DMS114 treated with DMSO at 0.1 percent for 48 hours (cell line): ENCODE results near the gene FBXO41.
"Not testable (repeated sequence)": the region's sequence is repeated elsewhere in the genome, so short reads cannot be mapped to it uniquely, and the experiment has no call there.

Source experiments
- DNase-seq: peaks from one replicate; lab custom pipeline; 2025; ENCODE audit not compliant: unreplicated experiment; lab: John Stamatoyannopoulos, UW

Gene FBXO41

GRCh38 chr2:73263540-73264331 is 20.5 kb downstream of the FBXO41 start:
- DNase-seq = no peak

GRCh38 chr2:73262691-73263429 is 21.4 kb downstream of the FBXO41 start:
- not testable (repeated sequence) for DNase-seq

GRCh38 chr2:73262108-73262651 is 22.1 kb downstream of the FBXO41 start:
- DNase-seq = no peak

- DNase-seq = no peak
Measured at GRCh38 chr2:73260338-73260984, 23.8 kb downstream of the FBXO41 start.

- no peak for DNase-seq
Measured at GRCh38 chr2:73259704-73260337, 24.5 kb downstream of the FBXO41 start.

GRCh38 chr2:73259276-73259675 is 25.0 kb downstream of the FBXO41 start:
- no peak for DNase-seq

GRCh38 chr2:73258913-73259215 is 25.4 kb downstream of the FBXO41 start:
- DNase-seq = no peak

DNA sequence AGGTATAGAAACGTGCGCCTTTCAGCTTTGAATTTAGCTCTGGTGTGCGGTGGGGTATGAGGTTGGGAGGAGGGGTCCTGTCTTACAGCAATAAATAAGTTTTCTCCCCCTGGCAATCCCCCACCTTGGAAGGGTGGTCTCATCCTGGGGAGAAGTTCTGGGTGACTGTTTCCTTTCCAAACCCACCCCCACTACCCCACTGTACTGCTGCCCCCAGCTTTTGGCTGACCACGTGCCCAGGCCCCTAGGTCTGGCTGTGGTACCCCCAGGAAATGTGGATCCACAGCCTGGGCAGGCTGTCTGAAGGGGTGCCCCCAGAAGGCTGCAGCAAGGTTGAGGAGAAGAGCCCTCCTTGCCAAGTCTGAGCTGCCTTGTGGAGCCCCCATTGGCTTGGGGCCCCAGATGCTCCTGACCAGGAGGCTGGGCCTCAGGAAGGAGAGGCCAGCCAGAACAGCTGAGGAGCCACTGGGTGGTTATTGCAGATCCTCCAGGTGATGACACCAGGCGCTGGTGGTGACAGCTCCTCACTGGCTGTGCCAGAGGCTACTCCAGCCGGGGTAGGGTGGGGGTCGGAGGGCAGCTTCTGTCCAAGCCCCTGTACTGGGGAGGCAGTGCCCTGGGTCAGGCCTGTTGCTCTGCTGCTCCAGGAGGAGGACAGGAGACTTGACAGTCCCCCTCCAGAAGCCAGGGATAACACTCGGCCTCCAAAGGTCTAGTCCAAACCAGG is 25.9 kb downstream of the FBXO41 start:
- no peak for DNase-seq

- no peak for DNase-seq
Measured at GRCh38 chr2:73257425-73258125, 26.7 kb downstream of the FBXO41 start.

GRCh38 chr2:73257021-73257420 is 27.3 kb downstream of the FBXO41 start:
- DNase-seq = no peak

DNA sequence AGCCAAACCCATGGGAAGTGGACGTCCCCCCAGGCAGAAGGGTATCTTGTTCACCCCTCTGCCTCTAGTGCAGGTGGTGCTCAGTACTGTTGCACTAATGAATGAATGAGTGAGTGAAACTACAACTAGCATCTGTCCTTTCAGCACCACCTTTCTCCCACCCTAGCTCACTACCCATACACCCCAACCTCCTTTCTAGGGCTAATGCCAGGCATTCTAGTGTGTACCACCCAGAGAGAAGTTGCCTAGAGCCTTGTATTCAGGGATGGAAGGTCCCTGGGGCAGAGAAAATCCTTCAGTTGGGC is 27.7 kb downstream of the FBXO41 start:
- no peak for DNase-seq

DNA sequence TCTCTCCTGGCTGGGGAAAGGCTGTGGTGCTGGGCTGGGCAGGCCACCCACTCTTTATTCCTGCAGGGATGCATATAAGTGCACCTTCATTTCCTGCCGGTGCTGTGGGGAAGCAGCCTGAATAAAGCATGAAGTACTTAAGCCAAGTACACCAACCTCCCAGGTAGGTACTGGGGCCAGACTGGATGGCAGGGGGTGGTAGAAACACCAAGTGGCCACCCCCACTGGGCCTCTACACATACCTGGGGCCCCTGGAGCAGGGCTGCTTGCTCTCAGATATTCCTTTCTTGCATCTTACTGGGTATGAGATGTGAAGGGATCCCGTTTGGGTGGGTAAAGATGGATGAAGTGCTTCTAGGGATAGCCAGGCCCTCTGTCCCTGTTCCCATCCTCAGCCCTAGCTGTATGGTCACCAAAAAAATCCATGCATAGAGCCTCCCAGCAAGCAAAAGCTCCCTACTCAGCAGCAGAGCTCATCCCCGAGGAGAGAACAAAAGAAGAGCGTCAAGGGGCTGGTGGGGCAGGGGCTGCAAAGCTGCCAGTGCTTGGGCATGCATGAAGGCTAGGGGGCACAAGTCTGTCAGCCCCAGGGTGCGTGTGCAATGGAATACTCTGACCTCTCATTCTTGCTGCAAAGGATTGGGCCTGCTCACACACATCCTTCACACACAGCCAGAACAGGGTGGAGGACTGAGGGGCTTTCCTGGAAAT is 28.2 kb downstream of the FBXO41 start:
- no peak for DNase-seq

- no peak for DNase-seq
Measured at GRCh38 chr2:73255007-73255644, 29.2 kb downstream of the FBXO41 start.

GRCh38 chr2:73254343-73255006 is 29.8 kb downstream of the FBXO41 start:
- no peak for DNase-seq

GRCh38 chr2:73253901-73254300 is 30.4 kb downstream of the FBXO41 start:
- DNase-seq = no peak

- DNase-seq = no peak
Measured at GRCh38 chr2:73253400-73253799, 30.9 kb downstream of the FBXO41 start.

- no peak for DNase-seq
Measured at GRCh38 chr2:73252238-73253027, 31.8 kb downstream of the FBXO41 start.
